Body of pancreas (tissue), 4 donors: ENCODE data around the gene KRTAP5-9. TPM values are rescaled to one million over a fixed set of nuclear protein-coding genes. Genes with fewer than 3 reads are reported as not detected.

Experiments used
- ATAC-seq: fragments of 150-250 bp; one replicate; pipeline ENCODE4 v1.9.1; 2016
- DNase-seq, 4 donors: peaks; one replicate each; pipeline ENCODE4 v3.0.0-alpha.2; 2019
- H3K27ac ChIP-seq, 4 donors: fragments of 200-600 bp; sonication (generic); 1 replicate in 3 of 4; 2 replicates in 1 of 4; pipeline versions ENCODE4 v1.5.1 to v1.6.1; 2016 to 2019; ENCODE audit warnings: mild to moderate bottlenecking in 1 of 4, mixed read lengths in 1 of 4, moderate library complexity in 1 of 4
- H3K27me3 ChIP-seq, 2 donors: fragments of 200-600 bp; sonication (generic); one replicate each; pipeline ENCODE4 v1.6.0; 2016; ENCODE audit warnings: mild to moderate bottlenecking in 1 of 2
- H3K36me3 ChIP-seq, 2 donors: fragments of 200-600 bp; sonication (generic); replicated peaks in 1 of 2; 2 replicates each; pipeline ENCODE4 v1.5.1; 2016; ENCODE audit warnings: low read depth in 2 of 2; ENCODE audit not compliant: insufficient read depth in 1 of 2
- H3K4me1 ChIP-seq: fragments of 200-600 bp; sonication (generic); one replicate; pipeline ENCODE4 v1.6.0; 2016
- H3K4me3 ChIP-seq, 2 donors: fragments of 200-600 bp; sonication (generic); 1 replicate in 1 of 2; 2 replicates in 1 of 2; pipeline ENCODE4 v1.5.1; 2016 to 2019
- H3K9me3 ChIP-seq, 3 donors: fragments of 200-600 bp; sonication (generic); 1 replicate in 2 of 3; 2 replicates in 1 of 3; pipeline ENCODE4 v1.5.1; 2016
- POLR2A ChIP-seq, 3 donors: fragments of 450-650 bp; IDR thresholded peaks; one replicate each; pipeline ENCODE4 v1.6.1; 2016; ENCODE audit warnings: antibody characterized with exemption in 3 of 3, mild to moderate bottlenecking in 2 of 3
- WGBS, 2 donors: methylation state at CpG; one replicate each; pipeline ENCODE4 v1.1.5; 2017; 5-methylcytosine and 5-hydroxymethylcytosine counted together
- intact Hi-C: fragments of 100-400 bp; cut with DNase I; formaldehyde crosslinking; loops from one replicate; pipeline ENCODE4 v1.15.1; 2023
- total RNA-seq, 2 donors: library from RNA; depleted of rRNA; stranded (reverse); fragments of >200 nt; gene quantifications; one replicate each; pipeline ENCODE4 v1.1.0, GENCODE V29; 2016
- TF ChIP-seq, protein P1 (sequence below), 7 experiments: fragments of 450-650 bp in 4 of 7; fragments of 200-600 bp in 3 of 7; sonication (generic) in 3 of 7; IDR thresholded peaks; one replicate each; pipeline ENCODE4 v1.5.1; 2016 to 2019; ENCODE audit warnings: antibody characterized with exemption in 7 of 7

Gene KRTAP5-9
- total RNA-seq, 2 donors from 2014 or later: 3.0 TPM; not detected in 1

DNA sequence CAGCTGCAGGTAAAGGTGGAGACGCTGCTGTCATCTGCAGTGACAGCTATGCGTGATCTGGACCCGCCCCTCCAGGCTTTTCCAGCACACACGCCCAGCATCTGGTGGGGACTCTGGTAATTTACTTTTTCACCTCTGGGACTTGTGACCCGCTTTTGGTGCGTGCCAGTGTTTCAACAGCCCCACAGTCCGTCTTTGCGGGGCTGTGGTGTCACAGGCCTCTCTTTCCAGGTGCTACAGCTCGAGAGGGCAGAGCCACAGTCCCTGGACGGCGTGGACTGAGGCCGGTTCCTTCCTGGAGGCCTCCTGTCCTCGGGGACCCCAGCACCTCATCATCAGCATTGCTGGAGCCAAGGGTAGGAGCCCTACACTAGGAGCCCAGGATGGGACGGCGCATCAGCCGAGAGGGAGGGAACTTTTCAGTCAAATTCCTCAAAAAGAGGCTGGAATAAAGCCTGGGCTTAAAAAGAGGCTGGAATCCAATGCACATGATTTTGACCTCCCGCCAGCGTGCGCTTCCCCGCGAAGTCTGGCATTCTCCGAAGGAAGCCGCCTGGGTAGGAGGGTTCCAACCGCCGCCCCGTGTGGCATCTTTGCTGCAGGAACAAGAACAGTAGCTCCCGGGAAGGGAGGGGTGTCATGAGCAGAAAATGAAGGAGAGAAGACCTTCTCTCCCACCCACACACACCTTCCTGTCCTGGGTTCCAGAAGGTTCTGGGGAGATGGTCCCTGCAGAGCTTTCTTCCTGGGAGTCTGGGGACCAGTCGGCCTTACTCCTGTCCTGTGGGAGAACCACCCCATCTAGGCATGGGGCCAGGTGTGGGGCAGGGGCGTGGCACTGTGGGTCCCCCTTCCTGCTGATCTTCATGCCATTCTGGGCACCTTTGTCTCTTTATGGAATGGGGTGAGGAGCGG is 46.9 kb upstream of the KRTAP5-9 start:
- Histone ChIP-seq H3K9me3 (no peaks in the 10 kb centered on the region), H3K36me3 (peaks cover 11 to 26% of the 10 kb centered on the region in 2 donors), H3K27ac (no peak overlapping the region), H3K27me3 (no peaks in the 10 kb centered on the region), H3K4me3 (no peak overlapping the region), H3K4me1 (no peaks in the 10 kb centered on the region)
- DNase-seq (no peak), ATAC-seq (no peak)
- no peak for TF ChIP-seq POLR2A (IDR thresholded peaks at IDR 0.05)
- TF ChIP-seq, protein P1, sequence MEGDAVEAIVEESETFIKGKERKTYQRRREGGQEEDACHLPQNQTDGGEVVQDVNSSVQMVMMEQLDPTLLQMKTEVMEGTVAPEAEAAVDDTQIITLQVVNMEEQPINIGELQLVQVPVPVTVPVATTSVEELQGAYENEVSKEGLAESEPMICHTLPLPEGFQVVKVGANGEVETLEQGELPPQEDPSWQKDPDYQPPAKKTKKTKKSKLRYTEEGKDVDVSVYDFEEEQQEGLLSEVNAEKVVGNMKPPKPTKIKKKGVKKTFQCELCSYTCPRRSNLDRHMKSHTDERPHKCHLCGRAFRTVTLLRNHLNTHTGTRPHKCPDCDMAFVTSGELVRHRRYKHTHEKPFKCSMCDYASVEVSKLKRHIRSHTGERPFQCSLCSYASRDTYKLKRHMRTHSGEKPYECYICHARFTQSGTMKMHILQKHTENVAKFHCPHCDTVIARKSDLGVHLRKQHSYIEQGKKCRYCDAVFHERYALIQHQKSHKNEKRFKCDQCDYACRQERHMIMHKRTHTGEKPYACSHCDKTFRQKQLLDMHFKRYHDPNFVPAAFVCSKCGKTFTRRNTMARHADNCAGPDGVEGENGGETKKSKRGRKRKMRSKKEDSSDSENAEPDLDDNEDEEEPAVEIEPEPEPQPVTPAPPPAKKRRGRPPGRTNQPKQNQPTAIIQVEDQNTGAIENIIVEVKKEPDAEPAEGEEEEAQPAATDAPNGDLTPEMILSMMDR (IDR thresholded peaks at IDR 0.05): no peak
- WGBS, 2 donors: 91 to 95% methylated on average over 20 to 25 of the region's 30 CpGs
- intact Hi-C loops: no loop called here

DNA sequence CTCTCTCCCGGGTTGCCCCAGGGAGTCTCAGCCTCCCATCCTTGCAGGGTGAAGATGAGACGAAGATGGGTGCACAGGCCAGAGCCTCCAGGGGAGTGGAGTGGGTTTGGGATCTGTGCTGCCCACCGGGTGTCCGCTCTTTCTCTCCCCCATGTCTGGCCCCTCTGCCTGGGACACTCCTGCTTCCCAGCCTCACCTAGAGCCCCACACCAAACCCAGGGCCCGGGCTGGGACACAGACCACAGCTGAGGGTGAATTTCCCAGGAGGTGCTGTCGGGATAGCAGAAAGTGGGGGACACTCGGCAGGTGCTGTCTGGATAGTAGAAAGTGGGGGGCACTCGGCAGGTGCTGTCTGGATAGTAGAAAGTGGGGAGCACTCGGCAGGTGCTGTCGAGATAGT is 46.2 kb upstream of the KRTAP5-9 start:
- Histone ChIP-seq H3K27me3 (no peaks in the 10 kb centered on the region), H3K4me1 (no peaks in the 10 kb centered on the region), H3K9me3 (no peaks in the 10 kb centered on the region), H3K27ac (no peak overlapping the region), H3K36me3 (peaks cover 11 to 20% of the 10 kb centered on the region in 2 donors), H3K4me3 (no peak overlapping the region)
- no peak for TF ChIP-seq POLR2A (IDR thresholded peaks at IDR 0.05)
- TF ChIP-seq, protein P1 (IDR thresholded peaks at IDR 0.05): no peak
- WGBS, 2 donors: 91 to 96% methylated on average over 8 to 10 of the region's 10 CpGs
- intact Hi-C loops: no loop called here
- DNase-seq (no peak), ATAC-seq (no peak)

DNA sequence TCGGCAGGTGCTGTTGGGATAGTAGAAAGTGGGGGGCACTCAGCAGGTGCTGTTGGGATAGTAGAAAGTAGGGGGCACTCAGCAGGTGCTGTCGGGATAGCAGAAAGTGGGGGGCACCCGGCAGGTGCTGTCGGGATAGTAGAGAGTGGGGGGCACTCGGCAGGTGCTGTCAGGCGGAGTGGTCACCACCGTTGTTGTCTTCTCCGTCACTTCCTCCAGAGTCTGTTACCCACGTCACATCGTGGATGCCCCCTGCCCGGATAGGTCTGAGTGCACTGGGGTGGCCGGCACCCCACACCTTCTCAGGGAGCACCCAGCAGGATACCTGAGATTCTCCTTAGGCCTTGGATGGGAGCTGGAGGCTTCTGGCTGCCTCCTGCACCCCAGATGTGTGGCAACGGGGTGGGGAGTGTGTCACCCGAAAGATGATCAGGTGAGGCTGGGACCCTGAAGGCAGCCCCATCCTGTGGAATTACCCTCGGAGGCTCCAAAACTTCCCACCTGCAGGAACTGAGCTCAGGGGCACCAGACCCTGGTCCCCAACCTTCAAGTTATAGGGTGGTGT is 45.3 kb upstream of the KRTAP5-9 start:
- no peaks in the 10 kb centered on the region for H3K9me3 ChIP-seq
- no peak overlapping the region for H3K4me3 ChIP-seq
- DNase-seq (no peak), ATAC-seq (no peak)
- no peaks in the 10 kb centered on the region for H3K4me1 ChIP-seq
- H3K27me3 ChIP-seq: no peaks in the 10 kb centered on the region
- no peak overlapping the region for H3K27ac ChIP-seq
- no peak for TF ChIP-seq POLR2A (IDR thresholded peaks at IDR 0.05)
- TF ChIP-seq, protein P1 (IDR thresholded peaks at IDR 0.05): no peak
- 94 to 95% methylated on average over 13 to 15 of the region's 15 CpGs for WGBS, 2 donors
- H3K36me3 ChIP-seq: peaks cover 11 to 17% of the 10 kb centered on the region in 2 donors
- intact Hi-C loops: no loop called here

DNA sequence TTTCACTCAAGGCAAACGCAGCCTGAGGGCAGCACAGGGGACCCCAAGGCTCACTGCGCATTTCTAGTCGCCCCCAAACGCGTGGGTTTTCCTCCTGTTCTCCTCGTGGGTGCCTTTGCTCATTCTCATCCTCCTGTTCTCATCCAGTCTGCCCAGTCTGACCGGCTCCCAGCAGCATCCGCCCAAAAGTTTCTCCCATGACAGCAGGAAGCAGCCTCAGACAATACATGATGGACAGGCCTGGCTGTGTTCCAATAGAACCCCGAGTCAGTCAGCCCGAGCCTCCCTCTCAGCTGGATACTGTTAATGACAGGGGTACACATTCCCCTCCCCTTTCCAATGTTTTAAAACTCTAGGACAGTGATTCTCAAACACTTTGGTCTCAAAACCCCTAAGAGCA is 43.7 kb upstream of the KRTAP5-9 start:
- TF ChIP-seq, protein P1 (IDR thresholded peaks at IDR 0.05): no peak
- no peak for TF ChIP-seq POLR2A (IDR thresholded peaks at IDR 0.05)
- H3K4me3 ChIP-seq: no peak overlapping the region
- no peak overlapping the region for H3K27ac ChIP-seq
- H3K9me3 ChIP-seq: no peaks in the 10 kb centered on the region
- H3K36me3 ChIP-seq: peaks cover 3 to 6% of the 10 kb centered on the region in 2 donors
- WGBS, 2 donors: 70 to 73% methylated on average over 10 of the region's 10 CpGs
- DNase-seq: no peak
- no peak for ATAC-seq
- no peaks in the 10 kb centered on the region for H3K4me1 ChIP-seq
- intact Hi-C loops: no loop called here
- H3K27me3 ChIP-seq: no peaks in the 10 kb centered on the region
